GM18517 (cell line): ENCODE data around the gene VWA5B1.
"Not testable (repeated sequence)": the region's sequence is repeated elsewhere in the genome, so short reads cannot be mapped to it uniquely, and the experiment has no call there.

Source experiments
- ATAC-seq: cut with Tn5 transposase; IDR thresholded peaks from one replicate; pipeline ENCODE4 v1.9.1; 2021; ENCODE audit warnings: mild to moderate bottlenecking, moderate library complexity; ENCODE audit not compliant: unreplicated experiment

VWA5B1 gene

GRCh38 chr1:20278692-20279130 is 12.0 kb upstream of the VWA5B1 start:
- no peak for ATAC-seq

- no peak for ATAC-seq
Measured at GRCh38 chr1:20279509-20279908, 11.2 kb upstream of the VWA5B1 start.

- ATAC-seq = no peak
Measured at GRCh38 chr1:20280341-20280740, 10.3 kb upstream of the VWA5B1 start.

GRCh38 chr1:20280906-20281305 is 9.8 kb upstream of the VWA5B1 start:
- no peak for ATAC-seq

GRCh38 chr1:20281801-20282200 is 8.9 kb upstream of the VWA5B1 start:
- no peak for ATAC-seq

- no peak for ATAC-seq
Measured at GRCh38 chr1:20282533-20282932, 8.1 kb upstream of the VWA5B1 start.

- no peak for ATAC-seq
Measured at GRCh38 chr1:20284046-20284445, 6.6 kb upstream of the VWA5B1 start.

- ATAC-seq = no peak
Measured at GRCh38 chr1:20284625-20285024, 6.0 kb upstream of the VWA5B1 start.

- ATAC-seq = no peak
Measured at GRCh38 chr1:20285510-20285909, 5.2 kb upstream of the VWA5B1 start.

GRCh38 chr1:20287696-20288095 is 3.0 kb upstream of the VWA5B1 start:
- ATAC-seq = not testable (repeated sequence)

- ATAC-seq = no peak
Measured at GRCh38 chr1:20291645-20292084, 990 bp downstream of the VWA5B1 start.

- ATAC-seq = no peak
Measured at GRCh38 chr1:20298626-20299025, 8.0 kb downstream of the VWA5B1 start.

GRCh38 chr1:20301463-20302107 is 10.9 kb downstream of the VWA5B1 start:
- ATAC-seq = no peak

GRCh38 chr1:20302108-20302471 is 11.4 kb downstream of the VWA5B1 start:
- ATAC-seq = no peak

GRCh38 chr1:20307026-20307425 is 16.4 kb downstream of the VWA5B1 start:
- no peak for ATAC-seq

- ATAC-seq = no peak
Measured at GRCh38 chr1:20308569-20308968, 17.9 kb downstream of the VWA5B1 start.

GRCh38 chr1:20311289-20311688 is 20.6 kb downstream of the VWA5B1 start:
- no peak for ATAC-seq

GRCh38 chr1:20312310-20312709 is 21.6 kb downstream of the VWA5B1 start:
- ATAC-seq = no peak

GRCh38 chr1:20312818-20313217 is 22.1 kb downstream of the VWA5B1 start:
- no peak for ATAC-seq

GRCh38 chr1:20317471-20317870 is 26.8 kb downstream of the VWA5B1 start:
- ATAC-seq = no peak

GRCh38 chr1:20318521-20318920 is 27.8 kb downstream of the VWA5B1 start:
- ATAC-seq = no peak

- ATAC-seq = no peak
Measured at GRCh38 chr1:20318971-20319370, 28.3 kb downstream of the VWA5B1 start.
